GM10266 (cell line): ENCODE results near the gene FOXP4.
"Not testable (repeated sequence)": the region's sequence is repeated elsewhere in the genome, so short reads cannot be mapped to it uniquely, and the experiment has no call there.

Experiments
- DNase-seq: peaks from one replicate; pipeline ENCODE4 v3.0.0; 2012; ENCODE audit errors: extremely low spot score
- CTCF ChIP-seq: IDR thresholded peaks from 2 replicates; pipeline ENCODE4 v1.5.1; 2012; ENCODE audit warnings: mild to moderate bottlenecking, low read depth; ENCODE audit not compliant: control insufficient read depth, insufficient read depth; ENCODE audit errors: missing control alignments

FOXP4 gene

GRCh38 chr6:41608443-41609151 is 62.4 kb downstream of the FOXP4 start:
- no peak for TF ChIP-seq CTCF
- DNase-seq = no peak

GRCh38 chr6:41614715-41615114 is 68.5 kb downstream of the FOXP4 start:
- no peak for TF ChIP-seq CTCF
- no peak for DNase-seq

DNA sequence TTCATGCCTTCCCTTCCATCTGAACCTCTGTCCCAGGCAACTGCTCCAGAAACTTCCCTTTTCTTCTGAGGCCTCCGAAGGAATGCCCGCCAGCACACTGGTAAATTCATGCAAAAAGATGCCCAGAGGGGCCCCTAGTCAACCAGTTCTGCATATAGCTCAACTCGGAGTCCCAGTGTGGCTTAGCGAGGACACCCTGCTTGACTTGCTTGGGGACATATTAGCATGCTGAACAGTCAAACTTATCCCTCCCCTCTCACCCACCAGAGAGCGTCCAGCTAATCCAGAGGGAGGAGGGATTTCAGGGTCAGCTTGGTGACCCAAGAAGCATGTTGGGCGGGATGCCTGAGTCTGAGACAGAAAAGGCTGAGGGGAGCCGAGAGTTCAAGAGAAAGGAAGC is 69.1 kb downstream of the FOXP4 start:
- no peak for DNase-seq
- TF ChIP-seq CTCF = no peak

GRCh38 chr6:41618598-41618997 is 72.4 kb downstream of the FOXP4 start:
- no peak for TF ChIP-seq CTCF
- DNase-seq = no peak

- not testable (repeated sequence) for DNase-seq
These were observed 73.0 kb downstream of the FOXP4 start for GRCh38 chr6:41619193-41619592.

DNA sequence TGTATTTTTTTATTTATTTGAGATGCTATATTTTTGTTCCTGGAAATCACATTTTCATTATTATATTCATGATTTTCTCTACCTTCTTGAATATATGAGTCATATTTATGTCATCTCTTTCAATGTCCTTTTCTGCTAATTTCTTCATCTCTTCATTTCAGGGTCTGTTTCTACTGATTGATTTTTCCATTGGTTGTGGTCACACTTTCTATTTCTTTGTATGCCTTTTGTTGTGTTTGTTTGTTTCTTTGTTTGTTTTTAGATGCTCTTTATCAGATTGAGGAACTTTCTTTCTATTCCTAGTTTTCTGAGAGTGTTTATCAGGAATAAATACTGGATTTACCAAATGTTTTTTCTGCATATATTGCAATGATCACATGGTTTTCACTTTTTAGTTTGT is 75.2 kb downstream of the FOXP4 start:
- no peak for DNase-seq
- no peak for TF ChIP-seq CTCF

DNA sequence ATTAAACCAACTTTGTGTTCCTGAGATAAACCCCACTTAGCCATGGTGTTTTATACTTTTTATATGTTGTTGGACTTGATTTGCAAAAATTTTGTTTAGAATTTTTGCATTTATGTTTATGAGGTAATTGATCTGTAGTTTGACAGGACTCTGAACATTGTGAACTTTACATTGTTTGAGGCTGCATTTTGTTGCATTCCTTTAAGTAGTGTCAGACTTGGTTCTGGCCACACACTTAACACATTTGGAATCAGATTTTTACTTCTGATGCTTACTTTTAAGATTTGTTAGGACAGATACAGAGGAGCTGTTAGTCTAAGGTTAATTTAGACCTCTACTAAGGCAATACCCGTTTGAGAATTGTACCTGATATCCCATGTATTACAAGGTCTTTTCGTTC is 75.6 kb downstream of the FOXP4 start:
- no peak for TF ChIP-seq CTCF
- no peak for DNase-seq
